SK-N-SH (cell line): ENCODE data around the gene TPM4.

Experiments
- CHD2 ChIP-seq: fragments of 150-350 bp; IDR thresholded peaks from 2 replicates; pipeline ENCODE4 v1.6.1; 2018; ENCODE audit warnings: low read length; ENCODE audit not compliant: partially characterized antibody
- CTCF ChIP-seq: fragments of 200-600 bp; sonication (generic); IDR thresholded peaks from 2 replicates; pipeline ENCODE4 v1.6.1; 2017; ENCODE audit warnings: antibody characterized with exemption, mild to moderate bottlenecking, moderate library complexity
- EP300 ChIP-seq, 2 experiments: IDR thresholded peaks; 2 replicates each; pipeline versions ENCODE4 v1.4.0 to v1.6.1; 2012; ENCODE audit warnings: borderline replicate concordance in 1 of 2, low read depth in 1 of 2, low read length in 1 of 2
- JUND ChIP-seq: IDR thresholded peaks from 2 replicates; pipeline ENCODE4 v1.4.0; 2012
- MAX ChIP-seq: IDR thresholded peaks from 2 replicates; pipeline ENCODE4 v1.4.0; 2012; ENCODE audit warnings: low read depth
- SIN3A ChIP-seq: IDR thresholded peaks from 2 replicates; pipeline ENCODE4 v1.6.1; 2012; ENCODE audit warnings: low read depth, mild to moderate bottlenecking, low read length, moderate library complexity, borderline replicate concordance

- TF ChIP-seq SIN3A (no peak), CHD2 (no peak), CTCF (no peak), MAX (no peak), JUND (no peak), EP300 (IDR thresholded peaks at IDR 0.05; ENCODE audit: borderline replicate concordance in 1 of 2, low read depth in 1 of 2, low read length in 1 of 2) (no peak)
These were observed 38.7 kb upstream of the TPM4 start for GRCh38 chr19:16037424-16038195.
